Mucosa of rectum (tissue), 2 donors: Measurements from ENCODE around the gene GRM6.

ENCODE experiments used
- H3K27ac ChIP-seq, 2 donors: one replicate each; pipeline ENCODE4 v1.7.0; 2013; ENCODE audit warnings: inconsistent platforms in 2 of 2, low read depth in 2 of 2, low read length in 2 of 2
- H3K27me3 ChIP-seq, 2 donors: one replicate each; pipeline ENCODE4 v1.7.0; 2013; ENCODE audit warnings: low read length in 2 of 2; ENCODE audit not compliant: control insufficient read depth in 2 of 2, insufficient read depth in 2 of 2
- H3K36me3 ChIP-seq, 2 donors: one replicate each; pipeline ENCODE4 v1.7.0; 2013; ENCODE audit warnings: low read length in 2 of 2; ENCODE audit not compliant: control insufficient read depth in 2 of 2, insufficient read depth in 2 of 2
- H3K4me1 ChIP-seq, 2 donors: one replicate each; pipeline ENCODE4 v1.7.0; 2013; ENCODE audit warnings: low read length in 2 of 2, mild to moderate bottlenecking in 1 of 2; ENCODE audit not compliant: control insufficient read depth in 2 of 2, insufficient read depth in 2 of 2
- H3K4me3 ChIP-seq, 2 donors: one replicate each; pipeline ENCODE4 v1.7.0; 2013; ENCODE audit warnings: low read length in 2 of 2
- H3K9ac ChIP-seq, 2 donors: one replicate each; pipeline ENCODE4 v1.7.0; 2013; ENCODE audit warnings: low read length in 2 of 2, low read depth in 1 of 2, mild to moderate bottlenecking in 1 of 2
- H3K9me3 ChIP-seq, 2 donors: one replicate each; pipeline ENCODE4 v1.7.0; 2013; ENCODE audit warnings: low read length in 2 of 2; ENCODE audit not compliant: control insufficient read depth in 2 of 2
- donor health status: healthy.
- donor health status: Normal muscosa, but diverticular disease.

GRM6 gene

DNA sequence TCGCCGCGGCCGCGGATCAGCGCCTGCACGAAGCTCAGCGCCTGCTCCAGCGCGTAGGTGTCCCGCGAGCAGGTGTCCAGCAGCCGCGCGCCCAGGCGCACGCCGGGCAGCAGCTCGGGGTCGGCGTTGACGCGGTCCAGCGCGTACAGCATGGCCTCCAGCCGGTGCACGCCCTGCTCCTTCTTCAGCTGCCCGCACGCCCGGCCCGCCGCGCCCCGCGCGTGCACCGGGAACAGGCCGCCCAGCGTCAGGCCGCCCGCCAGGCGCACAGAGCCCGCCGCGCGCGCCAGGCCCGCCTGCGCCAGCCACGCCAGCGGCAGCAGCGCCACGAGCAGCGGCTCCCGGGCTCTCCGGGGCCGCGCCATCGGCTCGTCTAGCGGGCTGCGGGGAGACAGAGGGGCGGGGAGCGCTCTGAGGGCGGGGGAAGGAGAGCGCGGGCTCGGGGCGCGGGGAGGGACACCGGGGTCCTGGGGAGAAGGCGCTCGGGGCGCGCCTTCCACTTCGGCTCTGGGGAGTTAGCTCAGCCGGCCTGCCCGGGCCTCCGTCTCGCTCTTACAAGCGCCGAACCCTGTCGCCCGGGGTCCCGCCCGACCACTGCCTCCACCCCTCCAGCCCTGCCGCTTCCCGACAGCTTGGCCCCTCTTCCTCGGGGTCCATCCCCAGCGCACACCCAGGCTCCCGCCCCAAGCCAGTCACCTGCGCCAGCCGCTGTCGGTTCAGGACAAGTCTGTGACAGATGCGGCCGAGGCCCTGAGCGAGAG lies at the start of gene GRM6:
Gene GRM6, minus strand, starts transcription at position 741 of the 761 bp plus-strand sequence. Its CDS starts 376 bp downstream, at position 365.
- H3K4me3 ChIP-seq: no peak within 1 kb of the TSS

DNA sequence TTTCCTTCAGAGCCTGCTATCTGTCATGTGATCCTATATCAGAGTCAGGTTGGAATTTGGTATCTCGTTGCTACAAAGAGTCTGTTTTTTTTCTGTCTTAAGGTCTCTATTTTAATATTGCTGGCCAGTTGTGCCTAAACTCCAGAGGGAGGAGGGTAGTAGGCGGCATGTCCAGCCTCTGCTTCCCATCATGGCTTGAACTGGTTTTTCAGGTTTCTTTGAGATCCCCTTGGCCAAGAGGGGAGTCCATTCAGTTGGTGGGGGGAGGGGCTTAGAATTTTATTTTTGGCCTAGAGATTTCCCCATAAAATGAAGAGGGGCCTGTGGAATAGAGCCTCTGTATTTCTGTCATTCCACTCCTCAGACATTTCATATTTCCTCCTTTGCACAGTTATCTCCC lies 49.6 kb upstream of the GRM6 start:
- Histone ChIP-seq H3K4me3 (no peak overlapping the region), H3K36me3 (no peaks in the 10 kb centered on the region), H3K27me3 (no peaks in the 10 kb centered on the region), H3K9ac (no peak overlapping the region), H3K27ac (no peak overlapping the region), H3K9me3 (peaks cover 9 to 13% of the 10 kb centered on the region in 2 donors), H3K4me1 (no peaks in the 10 kb centered on the region)

More for the DNA sequence above, at the start of gene GRM6:
- Histone ChIP-seq H3K36me3 (no peaks in the 10 kb centered on the region), H3K4me1 (no peaks in the 10 kb centered on the region), H3K27me3 (no peaks in the 10 kb centered on the region), H3K9ac (no peak within 1 kb of the TSS), H3K9me3 (peaks cover 3 to 7% of the 10 kb centered on the region in 2 donors), H3K27ac (no peak within 1 kb of the TSS)

DNA sequence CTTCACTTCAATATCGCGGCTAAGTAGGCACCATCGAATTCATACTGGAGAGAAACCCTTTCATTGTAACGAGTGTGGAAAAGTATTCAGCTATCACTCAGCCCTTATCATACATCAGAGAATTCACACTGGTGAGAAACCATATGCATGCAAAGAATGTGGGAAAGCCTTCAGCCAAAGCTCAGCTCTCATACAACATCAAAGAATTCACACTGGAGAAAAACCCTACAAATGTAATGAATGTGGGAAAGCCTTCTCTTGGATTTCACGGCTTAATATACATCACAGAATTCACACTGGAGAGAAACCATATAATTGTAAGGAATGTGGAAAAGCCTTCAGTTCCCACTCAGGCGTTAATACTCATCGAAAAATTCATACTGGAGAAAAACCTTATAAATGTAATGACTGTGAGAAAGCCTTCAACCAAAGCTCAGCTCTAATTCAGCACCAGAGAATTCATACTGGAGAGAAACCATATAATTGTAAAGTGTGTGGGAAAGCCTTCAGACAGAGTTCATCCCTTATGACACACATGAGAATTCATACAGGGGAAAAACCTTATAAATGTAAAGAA lies 38.0 kb upstream of the GRM6 start:
- Histone ChIP-seq H3K4me3 (peak overlapping the region in 1 of 2 donors; percentile 36), H3K36me3 (peaks cover 33 to 37% of the 10 kb centered on the region in 2 donors)

DNA sequence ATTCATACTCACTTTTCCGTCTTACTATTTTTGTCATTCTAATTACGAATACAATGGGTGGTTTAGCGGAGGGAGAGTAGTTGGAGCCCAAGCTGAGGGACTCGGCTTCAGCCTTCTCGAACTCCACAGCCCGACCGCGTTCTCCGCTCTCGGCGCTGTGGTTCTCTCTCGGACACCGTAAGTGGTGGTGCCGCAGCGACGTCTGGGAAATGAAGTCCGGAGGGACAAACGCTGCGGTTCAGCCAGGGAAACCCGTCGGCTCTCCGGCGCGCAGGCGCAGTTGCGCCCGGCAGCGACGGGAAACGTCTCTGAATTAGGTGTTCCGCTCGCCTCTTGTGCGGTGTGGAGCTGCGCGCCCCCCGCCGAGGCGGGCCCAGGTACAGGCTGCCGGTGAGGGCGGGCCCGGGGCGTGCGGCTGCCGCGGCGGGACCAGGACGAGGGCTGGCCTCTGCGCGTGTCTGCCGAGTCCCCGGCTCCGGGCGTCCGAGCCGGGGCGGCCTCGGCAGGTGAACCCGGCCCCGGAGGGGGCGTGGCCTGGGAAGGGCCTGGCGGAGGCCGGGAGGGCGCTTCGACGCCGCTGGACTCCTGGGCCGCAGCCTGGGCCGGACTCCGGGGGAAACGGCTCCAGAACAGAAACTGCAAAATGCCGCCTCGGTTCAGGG lies 28.5 kb upstream of the GRM6 start, which contains the start of gene ZNF879:
Gene ZNF879, plus strand, starts transcription at position 277 of the 662 bp plus-strand sequence. CDS start 1,201 bp downstream, outside the sequence.
- Histone ChIP-seq H3K4me1 (no peaks in the 10 kb centered on the region), H3K27me3 (no peaks in the 10 kb centered on the region), H3K9ac (peak within 1 kb of the TSS; percentile 27 to 75), H3K9me3 (peaks cover 16 to 17% of the 10 kb centered on the region in 2 donors), H3K4me3 (peak within 1 kb of the TSS; percentile 76 to 86), H3K27ac (peak within 1 kb of the TSS; percentile 78 to 81), H3K36me3 (peaks cover 19 to 22% of the 10 kb centered on the region in 2 donors)

More for the DNA sequence above, 38.0 kb upstream of the GRM6 start:
- no peaks in the 10 kb centered on the region for H3K27me3 ChIP-seq
- H3K4me1 ChIP-seq: no peaks in the 10 kb centered on the region
- H3K9ac ChIP-seq: no peak overlapping the region
- H3K9me3 ChIP-seq: peaks cover 46 to 57% of the 10 kb centered on the region in 2 donors
- no peak overlapping the region for H3K27ac ChIP-seq

DNA sequence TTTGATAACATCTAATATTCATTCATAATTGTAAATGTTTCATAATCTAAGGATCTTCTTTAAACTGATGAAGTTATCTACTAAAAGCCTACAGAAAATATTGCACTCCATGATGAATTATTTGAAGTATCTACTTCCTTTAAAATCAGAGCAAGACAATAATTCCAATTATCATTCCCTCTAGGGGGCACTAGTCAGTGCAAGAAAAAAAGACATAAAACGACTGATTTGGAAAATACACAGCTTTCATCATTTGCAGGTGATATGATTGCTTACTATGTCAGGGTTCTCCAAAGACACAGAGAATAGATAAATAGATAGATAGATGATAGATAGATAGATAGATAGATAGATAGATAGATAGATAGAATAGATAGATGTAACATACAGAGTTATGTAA lies 13.5 kb upstream of the GRM6 start:
- Histone ChIP-seq H3K4me3 (no peak overlapping the region), H3K4me1 (no peaks in the 10 kb centered on the region), H3K9ac (no peak overlapping the region), H3K27ac (no peak overlapping the region), H3K27me3 (no peaks in the 10 kb centered on the region), H3K36me3 (no peaks in the 10 kb centered on the region), H3K9me3 (peaks cover 0 to 3% of the 10 kb centered on the region in 2 donors)

DNA sequence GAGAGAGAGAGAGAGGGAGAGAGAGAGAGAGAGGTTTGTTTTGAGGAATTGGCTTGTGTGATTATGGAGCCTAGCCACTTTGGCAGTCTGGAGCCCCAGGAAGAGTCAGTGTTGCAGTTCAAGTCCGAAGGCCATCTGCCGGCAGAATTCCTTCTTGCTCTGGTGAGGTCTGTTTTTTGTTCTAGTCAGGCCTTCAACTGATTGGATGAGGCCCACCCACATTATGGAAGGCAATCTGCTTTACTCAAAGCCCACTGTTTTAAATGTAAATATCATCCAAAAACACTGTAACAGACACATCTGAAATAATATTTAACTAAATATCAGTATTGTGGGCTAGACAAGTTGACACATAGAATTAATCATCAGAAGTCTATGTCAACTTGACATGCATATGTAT lies 11.4 kb upstream of the GRM6 start:
- H3K9ac ChIP-seq: no peak overlapping the region
- H3K9me3 ChIP-seq: peaks cover 0 to 3% of the 10 kb centered on the region in 2 donors
- no peaks in the 10 kb centered on the region for H3K4me1 ChIP-seq
- no peaks in the 10 kb centered on the region for H3K27me3 ChIP-seq
- H3K4me3 ChIP-seq: no peak overlapping the region
- H3K36me3 ChIP-seq: no peaks in the 10 kb centered on the region
- no peak overlapping the region for H3K27ac ChIP-seq

DNA sequence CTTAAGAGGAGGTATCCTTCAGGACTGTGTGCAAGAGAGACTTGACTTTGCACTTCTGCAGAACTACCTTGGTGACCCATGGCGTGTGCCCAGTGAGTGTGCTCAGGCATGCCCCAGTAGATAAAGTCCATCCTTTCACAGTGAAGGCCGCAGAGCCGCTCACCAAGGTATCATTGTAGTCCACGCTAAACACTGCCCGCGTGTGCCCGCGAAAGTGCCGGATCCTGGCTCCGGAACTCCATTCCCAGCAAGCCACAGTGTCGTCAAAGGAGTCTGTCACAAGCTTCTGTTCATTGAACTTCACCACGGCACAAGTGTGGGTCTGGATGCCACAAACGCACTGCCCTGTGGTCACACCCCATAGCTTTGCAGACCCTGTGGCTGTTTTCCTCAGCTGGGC lies 3.3 kb upstream of the GRM6 start:
- Histone ChIP-seq H3K27ac (no peak overlapping the region), H3K27me3 (no peaks in the 10 kb centered on the region), H3K4me1 (no peaks in the 10 kb centered on the region)

DNA sequence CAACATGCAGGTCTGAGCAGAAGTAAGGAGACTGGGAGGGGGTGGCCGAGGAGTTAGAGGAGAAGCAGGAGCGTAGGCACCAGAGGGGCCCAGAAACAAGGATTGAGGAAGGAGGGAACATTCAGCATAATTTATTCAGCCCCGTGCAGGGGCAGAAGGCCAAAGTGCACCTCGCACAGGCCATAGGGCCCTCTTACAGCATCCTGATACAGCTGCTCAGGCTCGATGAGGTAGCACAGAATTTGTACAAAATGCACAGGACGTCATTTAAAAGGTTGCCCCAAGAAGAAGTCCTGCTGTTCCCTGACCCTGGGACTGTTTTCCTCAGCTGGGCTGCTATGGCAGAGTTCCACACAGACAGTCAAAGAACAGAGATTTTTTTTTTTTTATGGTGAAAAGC lies 2.1 kb upstream of the GRM6 start:
- Histone ChIP-seq H3K9ac (no peak overlapping the region), H3K4me3 (no peak overlapping the region)

More for the DNA sequence above, 3.3 kb upstream of the GRM6 start:
- Histone ChIP-seq H3K9ac (no peak overlapping the region), H3K4me3 (no peak overlapping the region), H3K9me3 (peaks cover 2% of the 10 kb centered on the region in 2 donors), H3K36me3 (no peaks in the 10 kb centered on the region)

DNA sequence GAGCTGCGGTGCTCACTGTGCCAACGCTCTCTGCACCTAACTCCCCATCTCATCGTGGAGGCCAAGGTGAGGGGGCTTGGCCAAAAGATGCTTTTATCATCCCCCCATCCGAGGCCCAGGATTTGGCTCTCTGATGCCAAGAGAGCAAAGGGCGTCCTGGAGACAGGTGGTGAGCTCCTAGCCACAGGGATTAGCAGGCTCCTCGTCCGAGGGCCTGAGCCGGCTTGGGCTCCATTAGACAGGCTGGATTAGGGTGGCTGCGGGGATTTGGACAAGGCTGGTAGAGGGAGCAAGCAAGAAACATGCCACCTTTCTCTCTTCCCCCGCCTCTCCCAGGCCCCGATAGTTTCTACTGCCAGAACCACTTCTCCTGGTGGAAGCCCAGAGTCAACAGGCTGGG lies 1.0 kb upstream of the GRM6 start:
- no peak overlapping the region for H3K4me3 ChIP-seq
- no peak overlapping the region for H3K9ac ChIP-seq
- H3K4me1 ChIP-seq: no peaks in the 10 kb centered on the region
- H3K36me3 ChIP-seq: no peaks in the 10 kb centered on the region
- peaks cover 2 to 4% of the 10 kb centered on the region in 2 donors for H3K9me3 ChIP-seq
- H3K27ac ChIP-seq: no peak overlapping the region
- H3K27me3 ChIP-seq: no peaks in the 10 kb centered on the region

More for the DNA sequence above, 2.1 kb upstream of the GRM6 start:
- Histone ChIP-seq H3K27ac (no peak overlapping the region), H3K27me3 (no peaks in the 10 kb centered on the region), H3K36me3 (no peaks in the 10 kb centered on the region), H3K4me1 (no peaks in the 10 kb centered on the region), H3K9me3 (peaks cover 2% of the 10 kb centered on the region in 2 donors)

DNA sequence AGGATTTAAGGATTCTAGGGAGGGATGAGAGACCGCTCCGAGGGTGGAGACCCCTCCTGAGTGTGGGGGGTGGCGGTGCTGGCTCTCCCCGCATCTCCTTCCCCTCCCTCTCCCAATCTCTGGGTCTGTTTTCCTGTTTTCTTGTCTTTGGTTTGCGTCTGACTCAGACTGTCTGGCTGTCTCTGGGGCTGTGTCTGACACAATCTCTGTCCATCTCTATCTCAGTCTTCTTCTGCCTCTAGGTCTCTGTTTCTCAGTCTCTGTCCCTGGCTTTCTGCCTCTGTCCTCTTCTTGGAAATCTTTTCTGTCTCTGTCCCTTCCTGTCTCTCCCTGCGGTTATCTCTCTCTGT lies 196 bp upstream of the GRM6 start:
- Histone ChIP-seq H3K4me1 (no peaks in the 10 kb centered on the region), H3K9ac (no peak overlapping the region), H3K27ac (no peak overlapping the region), H3K9me3 (peaks cover 2 to 4% of the 10 kb centered on the region in 2 donors), H3K4me3 (no peak overlapping the region), H3K27me3 (no peaks in the 10 kb centered on the region), H3K36me3 (no peaks in the 10 kb centered on the region)
